ENCODE results near the gene TLE6. TPM values are rescaled to one million over a fixed set of nuclear protein-coding genes. Genes with fewer than 3 reads are reported as not detected.

The TLE6 gene
- total and polyA plus RNA-seq, 2 donors (not counting 3 experiments of a cell fraction or from before 2014, with no cell fraction given): 1.6 to 1.9 TPM

- dilution Hi-C loops (cut with MboI; ENCODE audit: extremely low pct_ligation_motif_present, low sequenced_read_pairs) (no loop called here), intact Hi-C loops (cut with micrococcal nuclease) (no loop called here)
- no peaks in the 10 kb centered on the region for H3K79me2 ChIP-seq (ENCODE audit: control insufficient read depth, insufficient read depth, low read length)
- no peaks in the 10 kb centered on the region for H4K20me1 ChIP-seq (replicated peaks; ENCODE audit: control insufficient read depth, extremely low read depth, insufficient read depth, low read length)
- H3K4me2 ChIP-seq (ENCODE audit: insufficient read depth, low read length): no peak overlapping the region
- peaks cover 41% of the 10 kb centered on the region for H3K4me1 ChIP-seq (ENCODE audit: control insufficient read depth, extremely low read depth, insufficient read depth, low read length)
- ChIA-PET POLR2A (no interaction called here), CTCF (interaction anchor here (1.0 to 2.1 kb wide), 2 partner anchors 131 to 168 kb away, joined by 3 to 5 read pairs; no protein-coding TSS in a partner anchor)
- BruUV-seq (replicated peaks): no TSS peak
- H3K36me3 ChIP-seq (ENCODE audit: control insufficient read depth in 2 of 2, extremely low read depth in 1 of 2, insufficient read depth in 2 of 2, low read length in 2 of 2): no peaks in the 10 kb centered on the region
- H3K9me1 ChIP-seq (replicated peaks; ENCODE audit: control insufficient read depth, extremely low read depth, insufficient read depth, low read length): no peaks in the 10 kb centered on the region
- no peak for DNase-seq (ENCODE audit: low read depth, low spot score)
- FAIRE-seq: no peak
- H3K27ac ChIP-seq (ENCODE audit: insufficient read depth, low read depth, low read length): peak overlapping the region; percentile 99
- H3K27me3 ChIP-seq (ENCODE audit: control insufficient read depth in 2 of 2, insufficient read depth in 2 of 2, low read length in 2 of 2): no peaks in the 10 kb centered on the region
- H3K9ac ChIP-seq (replicated peaks; ENCODE audit: extremely low read depth, insufficient read depth, low read length): no peak overlapping the region
- no peak overlapping the region for H3K4me3 ChIP-seq (replicated peaks in 1 of 3; ENCODE audit: insufficient read depth in 1 of 3, low read depth in 1 of 3, low read length in 3 of 3)
- no peak overlapping the region for H2AFZ ChIP-seq (ENCODE audit: low read depth, low read length)
- H3K9me3 ChIP-seq (replicated peaks; ENCODE audit: control insufficient read depth, insufficient read depth, low read length): no peaks in the 10 kb centered on the region
- TF ChIP-seq EZH2 (IDR thresholded peaks at IDR 0.05; ENCODE audit: borderline replicate concordance, low read depth, low read length, severe bottlenecking) (no peak), MAX (IDR thresholded peaks at IDR 0.05; ENCODE audit: insufficient read depth, insufficient read length) (no peak), GATA2 (IDR thresholded peaks at IDR 0.05; ENCODE audit: insufficient read depth, insufficient read length, low read depth, low read length) (no peak), FOS (IDR thresholded peaks at IDR 0.05; ENCODE audit: borderline replicate concordance, insufficient read depth, low read length) (no peak), CTCF (IDR thresholded peaks at IDR 0.05; ENCODE audit: extremely low read depth in 1 of 2, insufficient read depth in 1 of 2, low read depth in 1 of 2, low read length in 2 of 2) (no peak), MYC (IDR thresholded peaks at IDR 0.05; ENCODE audit: low read depth, low read length) (no peak), POLR2AphosphoS5 (IDR thresholded peaks at IDR 0.05; ENCODE audit: insufficient read depth, low read depth, low read length) (no peak), JUN (IDR thresholded peaks at IDR 0.05; ENCODE audit: borderline replicate concordance, insufficient read depth, insufficient read length, low read depth) (no peak), POLR2A (IDR thresholded peaks at IDR 0.05; ENCODE audit: low read depth, low read length) (no peak)
Observed at GRCh38 chr19:2973229-2973628, 4.1 kb upstream of the TLE6 start.

All from endothelial cell of umbilical vein (primary cell).